Naive thymus-derived CD8-positive, alpha-beta T cell (primary cell): ENCODE data around the gene ABTB1. TPM values are rescaled to one million over a fixed set of nuclear protein-coding genes. Genes with fewer than 3 reads are reported as not detected.
A peak's percentile ranks its signal among the peaks of the same experiment; 100 is the strongest.

Experiments used
- ATAC-seq, 2 donors: fragments of 150-1000 bp; cut with Tn5 transposase in 1 of 2; sonication (Bioruptor Pico), chemical (Tn5 transposase) in 1 of 2; 1 replicate in 1 of 2; 2 replicates in 1 of 2; pipeline ENCODE4 v1.10.0; 2021; ENCODE audit warnings: mild to moderate bottlenecking in 2 of 2, moderate library complexity in 2 of 2
- POLR2A ChIA-PET: fragments of 350-600 bp; sonication (Branson Sonifier 250); formaldehyde crosslinking; loops from one replicate; lab custom pipeline; 2021; ENCODE audit warnings: antibody characterized with exemption; lab: Charles Lee
- DNase-seq, 10 donors: peaks; one replicate each; pipeline versions ENCODE4 v3.0.0 to v3.0.0-alpha.2; 2020 to 2022
- H3K27ac Mint-ChIP-seq, 10 donors: one replicate each; pipeline ENCODE4 v1.8.0; 2020 to 2022; ENCODE audit warnings: mild to moderate bottlenecking in 10 of 10, mixed read lengths in 10 of 10, moderate library complexity in 4 of 10, inconsistent platforms in 1 of 10
- H3K27me3 Mint-ChIP-seq, 5 donors: one replicate each; pipeline ENCODE4 v1.8.0; 2021 to 2022; ENCODE audit warnings: mixed read lengths in 5 of 5
- H3K36me3 Mint-ChIP-seq, 3 donors: one replicate each; pipeline ENCODE4 v1.8.0; 2020 to 2022; ENCODE audit warnings: mixed read lengths in 3 of 3, mild to moderate bottlenecking in 2 of 3, inconsistent platforms in 1 of 3
- H3K4me1 Mint-ChIP-seq, 4 donors: one replicate each; pipeline ENCODE4 v1.8.0; 2021 to 2022; ENCODE audit warnings: mixed read lengths in 4 of 4
- H3K4me3 Mint-ChIP-seq, 10 donors: one replicate each; pipeline ENCODE4 v1.8.0; 2020 to 2022; ENCODE audit warnings: mild to moderate bottlenecking in 10 of 10, mixed read lengths in 10 of 10, moderate library complexity in 6 of 10, inconsistent platforms in 1 of 10
- H3K9me3 Mint-ChIP-seq, 9 donors: one replicate each; pipeline ENCODE4 v1.8.0; 2020 to 2022; ENCODE audit warnings: mixed read lengths in 9 of 9, mild to moderate bottlenecking in 3 of 9, inconsistent platforms in 1 of 9, moderate library complexity in 1 of 9
- polyA plus RNA-seq, 3 donors: library from polyadenylated mRNA; unstranded; fragments of 300-500 nt; fragmentation: Illumina TruSeq; gene quantifications; one replicate each; pipeline ENCODE4 v1.2.3, GENCODE V29; 2021
- total RNA-seq, 8 experiments: library from RNA in 2 of 8; stranded (reverse) in 2 of 8; gene quantifications; one replicate each; pipeline ENCODE4 v1.2.3 and lab custom pipeline; 2021 to 2026

Gene ABTB1
- total and polyA plus RNA-seq, 5 experiments from 2014 or later = 58.6 to 187 (median 71.9) TPM

DNA sequence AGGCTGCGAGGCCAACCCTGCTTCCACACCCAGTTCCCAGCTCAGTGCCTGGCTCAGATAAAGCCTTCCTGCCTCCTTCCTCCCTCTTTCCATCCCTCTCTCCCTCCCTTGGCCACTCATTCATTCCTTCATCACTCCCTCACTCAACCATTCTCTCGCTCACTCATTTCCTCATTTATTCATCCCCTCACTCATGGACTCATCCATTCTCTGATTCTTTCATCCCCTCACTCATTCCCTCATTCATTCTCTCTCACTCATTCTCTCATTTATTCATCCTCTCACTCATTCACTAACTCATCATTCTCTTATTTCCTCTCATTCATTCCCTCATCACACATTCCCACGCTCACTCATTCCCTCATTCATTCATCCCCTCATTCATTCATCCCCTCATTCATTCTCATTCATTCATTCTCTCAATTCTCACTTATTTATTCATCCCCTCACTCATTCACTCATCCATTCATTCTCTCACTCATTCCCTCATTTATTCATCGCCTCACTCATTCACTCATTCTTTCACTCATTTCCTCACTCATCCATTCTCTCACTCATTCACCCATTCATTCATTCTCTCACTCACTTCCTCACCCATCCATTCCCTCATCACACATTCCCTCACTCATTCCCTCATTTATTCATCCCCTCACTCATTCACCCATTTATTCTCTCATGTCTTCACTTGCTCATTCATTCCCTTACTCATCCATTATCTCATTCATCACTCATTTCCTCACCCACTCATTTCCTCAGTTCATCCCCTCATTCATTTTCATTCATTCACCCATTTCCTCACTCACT, 13.2 kb downstream of the ABTB1 start:
- H3K4me1 Mint-ChIP-seq = peaks cover 7 to 21% (median 16%) of the 10 kb centered on the region in 4 donors
- no peaks in the 10 kb centered on the region for H3K9me3 Mint-ChIP-seq
- ATAC-seq (no peak), DNase-seq (no peak)
- H3K27me3 Mint-ChIP-seq = no peaks in the 10 kb centered on the region
- H3K36me3 Mint-ChIP-seq = no peaks in the 10 kb centered on the region
- H3K4me3 Mint-ChIP-seq = no peak overlapping the region
- POLR2A ChIA-PET = no interaction called here
- no peak overlapping the region for H3K27ac Mint-ChIP-seq

- no peak overlapping the region for H3K27ac Mint-ChIP-seq
- ATAC-seq (no peak), DNase-seq (no peak)
- H3K27me3 Mint-ChIP-seq = no peaks in the 10 kb centered on the region
- no peak overlapping the region for H3K4me3 Mint-ChIP-seq
- peaks cover 7 to 18% (median 15%) of the 10 kb centered on the region in 4 donors for H3K4me1 Mint-ChIP-seq
- POLR2A ChIA-PET = no interaction called here
- no peaks in the 10 kb centered on the region for H3K36me3 Mint-ChIP-seq
- H3K9me3 Mint-ChIP-seq = no peaks in the 10 kb centered on the region
These were observed 13.8 kb downstream of the ABTB1 start for GRCh38 chr3:127686512-127686894.

- Mint-ChIP-seq H3K4me3 (no peak overlapping the region), H3K4me1 (peaks cover 7 to 13% (median 13%) of the 10 kb centered on the region in 4 donors), H3K27ac (no peak overlapping the region), H3K27me3 (no peaks in the 10 kb centered on the region), H3K9me3 (no peaks in the 10 kb centered on the region), H3K36me3 (no peaks in the 10 kb centered on the region)
- ATAC-seq (no peak), DNase-seq (no peak)
- POLR2A ChIA-PET = no interaction called here
These were observed 14.5 kb downstream of the ABTB1 start for GRCh38 chr3:127687228-127687737.

- Mint-ChIP-seq H3K4me1 (peaks cover 7 to 13% (median 12%) of the 10 kb centered on the region in 4 donors), H3K4me3 (no peak overlapping the region), H3K27ac (no peak overlapping the region), H3K27me3 (peaks cover 0 to 2% (median 0%) of the 10 kb centered on the region in 5 donors), H3K36me3 (no peaks in the 10 kb centered on the region), H3K9me3 (no peaks in the 10 kb centered on the region)
- DNase-seq = no peak
- no peak for ATAC-seq
- POLR2A ChIA-PET = interaction anchor here (1.1 kb wide), 1 partner anchor 11 kb away, joined by 3 read pairs; no protein-coding TSS in a partner anchor
These were observed 15.3 kb downstream of the ABTB1 start for GRCh38 chr3:127688022-127688415.

DNA sequence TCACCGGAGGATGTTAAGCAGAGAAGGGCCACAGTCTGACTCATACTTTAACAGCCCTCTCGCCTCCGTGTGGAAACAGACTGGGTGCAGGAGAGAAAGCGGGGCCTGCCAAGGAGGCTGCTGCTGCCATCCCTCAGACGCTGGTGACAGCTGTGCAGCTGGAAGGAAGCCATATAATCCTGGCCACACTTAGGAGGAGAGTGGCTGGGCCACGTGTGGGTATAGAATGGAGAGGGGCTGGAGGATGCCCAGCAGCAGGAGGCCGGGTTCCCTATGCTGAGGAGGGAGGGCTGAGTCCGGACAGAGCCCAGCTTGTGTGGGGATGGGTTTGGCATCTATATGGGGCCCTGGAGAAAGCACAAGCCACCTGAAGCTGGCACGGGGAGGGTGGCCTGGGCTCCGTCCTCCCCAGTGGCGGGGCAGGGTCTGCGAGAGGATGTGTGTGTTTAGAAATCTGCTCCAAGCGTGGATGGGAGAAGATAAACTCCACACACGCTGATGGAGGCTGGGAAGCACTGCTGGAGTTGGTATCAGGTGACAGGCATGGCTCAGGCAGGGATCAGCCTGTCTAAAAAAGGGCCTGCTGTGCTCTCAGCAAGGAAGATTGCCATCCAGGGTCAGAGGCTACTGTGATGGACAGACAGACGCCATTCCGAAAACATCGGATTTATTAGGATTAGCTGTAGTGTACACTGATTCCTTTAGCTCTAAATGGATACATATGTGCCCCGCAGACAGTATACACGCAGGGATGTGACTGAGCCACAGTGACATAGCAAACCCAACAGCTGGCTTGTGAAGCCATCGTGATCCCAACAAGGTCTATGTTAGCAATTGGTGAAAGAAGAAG, 15.9 kb downstream of the ABTB1 start:
- POLR2A ChIA-PET = interaction anchor here (1.1 kb wide), 1 partner anchor 11 kb away, joined by 3 read pairs; no protein-coding TSS in a partner anchor
- Mint-ChIP-seq H3K36me3 (no peaks in the 10 kb centered on the region), H3K9me3 (no peaks in the 10 kb centered on the region), H3K4me3 (no peak overlapping the region), H3K27ac (no peak overlapping the region), H3K4me1 (peaks cover 6 to 10% (median 9%) of the 10 kb centered on the region in 4 donors), H3K27me3 (peaks cover 0 to 2% (median 0%) of the 10 kb centered on the region in 5 donors)
- no peak for ATAC-seq
- DNase-seq = no peak

DNA sequence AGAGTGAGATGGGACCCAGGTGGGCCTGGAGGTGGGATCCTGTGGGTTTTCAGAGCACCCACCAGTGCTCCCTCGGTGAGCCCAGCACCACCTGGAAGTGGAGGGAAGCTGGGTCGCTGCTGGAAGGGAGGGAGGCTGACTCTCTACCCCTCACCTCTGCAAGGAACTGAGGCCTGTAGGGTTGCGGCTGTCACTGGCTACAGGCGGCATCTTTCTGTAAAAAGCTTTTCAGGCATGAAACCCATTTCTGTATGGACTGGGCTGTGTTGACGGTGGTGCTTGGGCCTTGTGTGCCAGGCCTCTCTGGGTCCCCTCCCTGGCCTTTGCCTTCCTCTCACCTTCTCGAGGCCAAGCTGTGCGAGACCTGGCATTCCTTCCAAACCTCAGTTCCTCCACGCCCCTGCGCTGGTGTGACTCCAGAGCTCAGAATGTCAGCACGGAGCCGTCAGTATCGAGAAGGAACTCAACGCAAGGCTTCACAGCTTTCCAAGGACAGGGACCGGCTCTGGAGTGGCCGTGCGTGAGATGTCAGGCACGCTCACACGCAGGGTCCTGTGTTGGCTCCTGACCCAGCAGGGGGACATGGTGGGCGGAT, 16.6 kb downstream of the ABTB1 start:
- H3K4me3 Mint-ChIP-seq = no peak overlapping the region
- DNase-seq (peak in 1 of 10 donors; percentile 48), ATAC-seq (no peak)
- H3K4me1 Mint-ChIP-seq = peaks cover 2 to 6% (median 2%) of the 10 kb centered on the region in 4 donors
- no peaks in the 10 kb centered on the region for H3K36me3 Mint-ChIP-seq
- H3K27ac Mint-ChIP-seq = no peak overlapping the region
- POLR2A ChIA-PET = interaction anchor here (1.1 kb wide), 1 partner anchor 12 kb away, joined by 3 read pairs; no protein-coding TSS in a partner anchor
- no peaks in the 10 kb centered on the region for H3K9me3 Mint-ChIP-seq
- H3K27me3 Mint-ChIP-seq = peaks cover 0 to 2% (median 0%) of the 10 kb centered on the region in 5 donors

DNA sequence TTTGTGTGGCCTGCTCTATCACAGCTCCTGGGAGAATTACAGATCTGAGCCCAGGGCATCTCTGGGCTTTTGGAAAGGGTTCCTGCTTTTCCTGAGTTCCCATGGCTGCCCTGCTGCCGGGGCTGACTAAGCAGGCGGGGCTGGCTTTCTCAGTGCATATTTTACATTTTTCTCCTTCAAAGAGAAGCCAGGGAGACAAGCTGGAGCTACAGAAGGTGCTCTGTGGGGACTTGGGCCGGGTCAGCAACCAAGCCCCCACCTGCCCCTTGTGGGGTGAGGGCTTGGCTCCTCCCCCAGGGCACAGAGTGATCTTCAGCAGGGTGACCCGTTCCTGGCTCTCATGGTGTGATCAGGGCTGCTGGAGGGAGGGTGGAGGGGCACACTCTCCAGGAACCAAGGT, 17.4 kb downstream of the ABTB1 start:
- peaks cover 0 to 2% (median 0%) of the 10 kb centered on the region in 5 donors for H3K27me3 Mint-ChIP-seq
- POLR2A ChIA-PET = no interaction called here
- no peaks in the 10 kb centered on the region for H3K36me3 Mint-ChIP-seq
- no peak overlapping the region for H3K4me3 Mint-ChIP-seq
- no peak overlapping the region for H3K27ac Mint-ChIP-seq
- no peaks in the 10 kb centered on the region for H3K9me3 Mint-ChIP-seq
- DNase-seq (no peak), ATAC-seq (no peak)
- H3K4me1 Mint-ChIP-seq = peaks cover 0 to 4% (median 0%) of the 10 kb centered on the region in 4 donors

DNA sequence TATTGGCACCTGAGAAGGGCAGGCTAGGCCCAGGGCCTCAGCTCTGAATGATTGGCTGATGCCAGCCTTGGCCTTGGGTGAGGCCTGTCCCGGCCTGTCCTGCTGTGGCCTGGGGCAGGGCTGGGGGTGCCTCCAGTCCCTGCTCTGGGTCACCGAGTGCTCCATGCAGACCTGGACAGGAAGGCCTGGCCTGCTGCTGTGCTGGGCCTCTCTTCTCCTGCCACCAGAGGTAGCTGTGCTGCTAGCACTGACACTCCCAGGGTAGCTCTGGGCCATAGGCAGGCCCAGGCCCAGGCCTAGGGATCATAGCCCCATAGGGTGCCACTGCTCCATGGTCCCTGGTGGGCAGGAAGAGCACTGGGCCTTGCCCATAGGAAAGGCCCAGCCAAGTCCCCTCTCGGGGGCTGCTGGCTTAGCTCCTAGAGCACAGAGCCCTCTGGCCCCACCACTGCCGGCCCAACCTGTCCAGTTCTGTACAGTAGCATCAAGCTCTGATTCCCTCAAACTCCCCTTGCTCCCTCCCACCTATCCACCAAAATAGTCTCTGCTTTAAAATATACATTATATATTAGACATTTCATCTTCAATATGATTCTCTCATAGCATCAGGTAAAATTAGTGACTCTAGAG, 18.2 kb downstream of the ABTB1 start:
- Mint-ChIP-seq H3K4me1 (peaks cover 0 to 4% (median 0%) of the 10 kb centered on the region in 4 donors), H3K27ac (no peak overlapping the region), H3K36me3 (no peaks in the 10 kb centered on the region), H3K27me3 (peaks cover 0 to 2% (median 0%) of the 10 kb centered on the region in 5 donors), H3K9me3 (no peaks in the 10 kb centered on the region), H3K4me3 (no peak overlapping the region)
- peak in 1 of 10 donors; percentile 59 for DNase-seq
- POLR2A ChIA-PET = no interaction called here
- ATAC-seq = no peak

DNA sequence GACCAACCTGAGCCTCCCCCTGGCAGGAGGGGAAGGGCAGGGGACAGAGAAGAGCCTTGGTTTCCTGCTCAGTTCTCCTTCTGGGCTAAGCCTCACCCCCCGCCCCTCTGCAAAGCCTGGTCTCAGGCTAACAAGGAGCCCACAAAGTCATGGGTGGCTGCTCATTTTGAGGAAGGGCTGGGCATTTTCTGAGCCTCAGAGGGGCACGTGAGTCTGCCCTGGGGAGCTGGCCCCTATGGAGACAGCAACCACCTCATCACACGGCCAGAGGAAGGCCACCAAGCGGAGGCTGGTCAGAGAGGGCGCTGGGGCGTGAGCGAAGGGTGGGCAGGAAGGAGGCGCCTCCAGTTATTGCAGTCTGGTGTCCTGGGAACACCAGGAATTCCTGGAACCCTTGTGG, 18.7 kb downstream of the ABTB1 start:
- ATAC-seq = no peak
- H3K36me3 Mint-ChIP-seq = no peaks in the 10 kb centered on the region
- no peak overlapping the region for H3K27ac Mint-ChIP-seq
- no peak for DNase-seq
- peaks cover 0 to 2% (median 0%) of the 10 kb centered on the region in 5 donors for H3K27me3 Mint-ChIP-seq
- no peaks in the 10 kb centered on the region for H3K9me3 Mint-ChIP-seq
- no peak overlapping the region for H3K4me3 Mint-ChIP-seq
- POLR2A ChIA-PET = interaction anchor here (0.7 kb wide), 1 partner anchor 10 kb away, joined by 4 read pairs; no protein-coding TSS in a partner anchor
- peaks cover 0 to 4% (median 0%) of the 10 kb centered on the region in 4 donors for H3K4me1 Mint-ChIP-seq

DNA sequence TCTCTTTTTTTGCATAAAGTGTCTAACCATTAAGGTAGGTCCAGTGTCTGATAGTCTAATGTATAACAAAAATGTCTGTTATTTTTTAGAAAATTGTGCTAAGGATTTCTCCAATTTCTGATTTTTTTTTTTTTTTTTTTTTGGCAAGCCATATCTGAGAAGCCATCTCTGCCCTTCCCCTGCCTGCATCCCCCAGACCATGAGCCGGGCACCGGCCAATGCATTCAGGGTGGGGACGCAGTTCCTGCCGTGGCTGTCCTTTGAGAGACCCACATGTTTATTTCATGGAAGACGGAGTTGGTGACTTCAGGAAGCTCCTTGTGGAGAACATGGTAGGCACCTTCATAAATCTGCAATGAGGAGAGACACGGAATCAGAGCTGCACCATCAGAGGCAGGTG, 19.2 kb downstream of the ABTB1 start:
- POLR2A ChIA-PET = interaction anchor here (0.7 kb wide), 1 partner anchor 10 kb away, joined by 4 read pairs; no protein-coding TSS in a partner anchor

GRCh38 chr3:127692501-127693335, 20.0 kb downstream of the ABTB1 start:
- DNase-seq (no peak), ATAC-seq (no peak)
- Mint-ChIP-seq H3K27ac (no peak overlapping the region), H3K9me3 (no peaks in the 10 kb centered on the region), H3K4me1 (peaks cover 0 to 7% (median 4%) of the 10 kb centered on the region in 4 donors), H3K36me3 (no peaks in the 10 kb centered on the region), H3K27me3 (peaks cover 0 to 2% (median 0%) of the 10 kb centered on the region in 5 donors), H3K4me3 (no peak overlapping the region)
- POLR2A ChIA-PET = no interaction called here

More for the DNA sequence above, 19.2 kb downstream of the ABTB1 start:
- no peak for DNase-seq
- Mint-ChIP-seq H3K4me3 (no peak overlapping the region), H3K4me1 (peaks cover 0 to 4% (median 2%) of the 10 kb centered on the region in 4 donors), H3K27me3 (peaks cover 0 to 2% (median 0%) of the 10 kb centered on the region in 5 donors), H3K9me3 (no peaks in the 10 kb centered on the region), H3K27ac (no peak overlapping the region), H3K36me3 (no peaks in the 10 kb centered on the region)
- no peak for ATAC-seq
